Upper lobe of left lung (tissue), 4 donors: ENCODE results near the gene POC1B.

Experiments
- CTCF ChIP-seq, 6 experiments: fragments of 450-650 bp in 4 of 6; fragments of 200-600 bp in 2 of 6; sonication (generic) in 2 of 6; IDR thresholded peaks; one replicate each; pipeline ENCODE4 v1.5.1; 2016 to 2019; ENCODE audit warnings: antibody characterized with exemption in 6 of 6
- POLR2A ChIP-seq, 4 donors: fragments of 450-650 bp; IDR thresholded peaks; one replicate each; pipeline ENCODE4 v1.5.1; 2016 to 2017; ENCODE audit warnings: antibody characterized with exemption in 4 of 4, mild to moderate bottlenecking in 2 of 4
- POLR2AphosphoS5 ChIP-seq, 2 donors: sonication (generic); formaldehyde crosslinking; IDR thresholded peaks; one replicate each; pipeline ENCODE4 v1.5.1; 2017; ENCODE audit warnings: antibody characterized with exemption in 2 of 2

DNA sequence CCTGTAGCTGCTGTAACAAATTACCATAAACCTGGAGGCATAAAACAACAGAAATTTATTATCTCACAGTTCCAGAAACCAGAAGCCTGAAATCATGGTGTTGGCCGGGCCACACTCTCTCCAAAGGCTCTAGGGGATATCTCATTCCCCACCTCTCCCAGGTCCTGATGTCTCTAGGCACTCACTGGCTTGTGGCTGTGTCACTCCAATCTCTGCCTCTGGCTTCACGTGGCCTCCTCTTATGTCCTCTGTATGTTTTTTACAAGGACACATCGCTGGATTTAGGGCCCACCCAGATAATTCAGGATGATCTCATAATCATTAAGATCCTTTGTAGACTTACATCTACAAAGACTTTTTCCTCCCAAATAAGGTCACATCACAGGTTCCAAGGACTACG lies 9.2 kb downstream of the POC1B start:
- TF ChIP-seq CTCF (IDR thresholded peaks at IDR 0.05) (no peak), POLR2AphosphoS5 (IDR thresholded peaks at IDR 0.05) (no peak), POLR2A (IDR thresholded peaks at IDR 0.05) (no peak)
